GM21515 (cell line): Measurements from ENCODE around the gene SCARF2.

Experiments
- ATAC-seq: cut with Tn5 transposase; IDR thresholded peaks from one replicate; pipeline ENCODE4 v1.9.1; 2021; ENCODE audit not compliant: unreplicated experiment

Gene SCARF2

DNA sequence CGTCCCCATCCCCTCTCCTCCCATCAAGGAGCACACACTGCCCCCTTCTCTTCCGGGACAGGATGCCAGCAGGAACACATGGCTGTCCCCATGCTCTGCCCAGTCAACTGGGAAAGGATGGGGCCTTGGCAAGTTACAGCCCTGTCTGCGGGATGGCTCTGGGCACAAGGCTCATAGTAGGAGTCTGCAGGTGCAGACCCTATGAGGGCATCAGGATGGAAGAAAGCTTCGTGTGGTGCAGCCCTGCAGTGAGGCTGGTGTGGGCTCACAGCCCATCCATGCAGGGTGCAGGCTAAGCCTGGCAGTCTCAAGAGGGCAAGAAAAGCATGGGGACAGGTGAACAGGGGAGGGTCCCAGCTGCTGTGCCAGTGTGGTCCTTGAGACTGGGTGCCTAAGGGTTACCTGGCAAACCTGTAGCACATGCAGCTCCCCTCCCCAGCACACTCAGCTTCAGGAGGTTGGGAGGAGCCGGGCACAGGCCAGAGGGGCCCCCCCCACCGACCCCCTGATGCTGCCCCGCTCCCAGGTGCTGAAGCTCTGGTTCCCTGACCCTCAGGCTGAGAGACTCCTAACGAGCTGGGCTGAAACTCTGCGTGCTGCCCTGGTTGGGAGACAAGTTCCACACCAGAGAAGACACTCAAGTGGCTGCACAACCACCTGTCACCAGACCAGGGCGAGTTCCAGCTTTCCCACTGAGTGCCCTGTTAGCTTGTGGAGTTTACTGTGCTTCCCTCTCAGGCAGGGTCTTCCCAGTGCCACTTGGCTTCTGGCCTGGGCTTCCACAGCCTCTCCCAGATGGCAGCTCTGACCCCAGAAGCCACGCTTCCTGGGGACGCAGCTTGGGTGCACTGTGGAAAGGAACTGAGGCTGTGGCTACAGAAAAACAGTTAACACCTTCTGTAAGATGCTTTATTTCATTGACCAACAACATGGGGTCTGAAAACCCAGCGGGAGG is 3.3 kb upstream of the SCARF2 start:
- ATAC-seq: no peak

DNA sequence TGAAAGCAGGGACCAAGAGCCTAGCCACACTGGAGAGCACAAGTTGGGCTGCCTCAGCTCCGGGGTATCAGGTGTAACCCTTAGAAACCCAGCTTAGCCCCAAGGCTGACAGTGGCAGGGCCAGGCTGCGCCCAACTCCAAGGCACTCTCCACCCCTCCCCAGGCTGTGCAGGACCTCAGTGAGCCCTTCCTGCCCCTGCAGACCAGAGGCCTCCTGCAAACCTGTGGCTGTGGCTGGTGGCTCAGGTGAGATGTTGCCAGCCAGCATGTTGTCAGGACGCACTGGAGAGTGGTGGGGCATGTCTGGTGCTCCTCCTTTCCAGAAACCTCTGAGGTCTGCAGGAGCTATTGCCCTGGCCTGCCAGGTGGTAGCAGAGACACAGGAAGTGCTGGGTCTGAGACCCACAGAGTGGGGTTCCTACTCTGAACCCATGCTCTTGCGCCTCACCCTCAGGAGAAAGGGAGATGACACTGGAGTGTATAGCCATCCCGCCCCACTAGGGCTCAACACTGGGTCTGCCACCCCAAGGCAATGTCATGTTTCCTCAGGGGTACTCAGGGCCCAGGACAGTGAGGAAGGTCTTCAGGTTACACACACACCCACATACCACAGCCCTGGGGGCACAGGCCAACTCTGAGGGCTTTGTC is 2.4 kb upstream of the SCARF2 start:
- no peak for ATAC-seq

DNA sequence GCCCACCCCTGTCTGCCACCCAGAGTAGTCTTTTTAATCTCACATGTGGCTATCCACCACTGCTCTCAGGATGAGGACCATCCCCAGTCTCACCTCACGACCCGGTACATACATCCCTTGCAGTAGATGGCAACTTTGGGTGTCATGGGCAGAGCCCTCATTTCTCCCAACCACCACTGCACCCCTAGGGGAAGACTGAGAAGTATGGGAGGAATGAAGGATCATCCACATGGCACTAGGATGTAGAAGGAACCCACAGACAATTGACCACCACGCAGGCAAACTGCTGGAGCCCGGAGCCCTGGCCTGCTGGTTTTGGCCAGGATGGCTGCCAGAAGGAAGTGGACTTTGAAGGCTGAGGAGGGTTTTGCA is 1.9 kb upstream of the SCARF2 start:
- ATAC-seq: no peak

DNA sequence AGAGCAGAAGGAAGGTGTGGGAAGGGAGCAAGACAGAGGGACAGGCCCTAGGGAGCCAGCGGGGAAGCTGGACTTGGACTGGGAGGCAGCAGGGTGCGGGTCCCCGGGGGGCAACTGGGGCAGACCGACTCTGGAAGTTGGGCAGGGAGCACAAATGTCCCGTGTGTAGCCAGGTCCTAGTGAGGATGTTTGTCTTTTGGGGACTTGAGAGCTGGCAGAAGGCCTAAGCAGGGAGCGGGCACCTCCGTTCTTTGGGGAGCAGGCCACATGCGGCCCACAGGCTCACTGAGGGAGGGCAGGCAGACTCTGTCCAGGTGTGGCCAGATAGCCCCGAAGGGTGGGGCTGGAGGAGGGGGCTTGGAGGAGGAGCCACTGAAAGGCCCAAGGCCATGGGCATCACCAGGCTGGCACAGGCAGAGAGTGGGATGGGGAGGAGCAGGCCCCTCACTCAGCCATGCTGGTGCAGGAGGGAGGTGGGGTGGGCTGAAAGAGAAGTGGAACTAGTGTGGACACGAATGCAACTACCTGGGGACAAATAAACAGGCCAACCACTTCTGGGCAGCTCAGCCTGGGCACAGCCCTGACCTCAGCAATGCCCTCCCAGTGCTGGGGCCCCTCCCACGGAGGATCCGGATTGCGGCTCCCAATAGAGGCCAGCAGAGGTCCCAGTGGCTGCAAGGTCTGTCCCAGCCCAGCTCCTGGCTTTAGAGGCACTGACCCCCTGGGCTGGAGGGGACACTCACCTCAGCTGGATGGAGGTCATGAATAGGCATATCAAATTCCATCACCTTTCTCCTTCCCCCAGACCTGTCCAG is 1.3 kb upstream of the SCARF2 start:
- no peak for ATAC-seq

DNA sequence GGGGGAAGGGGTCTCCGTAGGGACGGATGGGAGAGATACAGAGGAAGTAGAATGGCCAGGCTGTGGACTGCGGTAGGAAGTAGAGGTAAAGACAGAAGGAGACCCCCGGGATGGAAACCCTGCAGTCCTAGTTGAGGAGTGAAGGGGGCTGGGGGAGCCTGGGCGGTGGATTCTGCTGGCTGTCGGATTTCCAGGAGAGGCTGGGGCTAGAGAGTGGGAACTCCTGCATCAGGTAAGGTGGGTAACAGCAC is 727 bp upstream of the SCARF2 start:
- ATAC-seq: no peak

DNA sequence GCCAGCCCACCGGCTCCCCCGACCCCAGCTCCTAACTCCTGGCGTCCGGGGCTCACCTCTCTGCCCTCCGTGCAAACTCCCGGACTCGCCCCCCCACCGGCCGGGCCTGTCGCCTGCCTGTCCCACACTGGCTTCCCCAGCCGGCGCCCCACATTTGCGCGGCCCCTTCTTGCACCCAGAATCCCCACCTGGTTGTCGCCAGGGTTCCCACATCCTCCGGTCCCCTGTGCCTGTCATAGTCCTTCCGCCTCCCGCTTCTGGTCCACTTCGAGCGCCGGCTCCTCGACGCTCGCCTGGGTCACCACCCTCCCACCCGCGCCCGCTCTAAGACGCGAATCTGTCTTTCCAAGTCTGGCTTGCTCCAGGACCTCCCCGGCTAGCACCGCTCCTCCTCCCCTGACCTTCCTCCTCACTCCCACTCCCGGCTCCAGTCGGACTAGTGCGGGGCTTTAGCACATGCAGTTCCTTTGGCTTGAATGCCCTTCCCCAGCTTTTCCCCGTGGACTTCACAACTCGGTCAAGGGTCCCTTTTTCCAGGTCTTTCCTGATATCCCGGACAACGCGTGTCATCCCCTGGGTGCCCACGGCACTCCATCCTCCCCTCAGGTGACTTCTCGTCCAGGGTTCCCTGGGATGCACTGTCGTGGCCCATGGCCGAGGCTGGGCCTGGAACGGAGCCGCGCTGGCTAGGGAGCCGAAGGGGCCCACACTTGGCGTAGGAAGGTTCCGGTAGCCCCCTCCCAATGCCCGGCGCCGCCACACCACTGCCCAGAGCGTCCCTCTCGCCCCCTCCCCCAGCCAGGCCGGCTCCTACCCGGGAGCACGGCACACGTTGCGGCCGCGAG is 635 bp downstream of the SCARF2 start:
- ATAC-seq: no peak

DNA sequence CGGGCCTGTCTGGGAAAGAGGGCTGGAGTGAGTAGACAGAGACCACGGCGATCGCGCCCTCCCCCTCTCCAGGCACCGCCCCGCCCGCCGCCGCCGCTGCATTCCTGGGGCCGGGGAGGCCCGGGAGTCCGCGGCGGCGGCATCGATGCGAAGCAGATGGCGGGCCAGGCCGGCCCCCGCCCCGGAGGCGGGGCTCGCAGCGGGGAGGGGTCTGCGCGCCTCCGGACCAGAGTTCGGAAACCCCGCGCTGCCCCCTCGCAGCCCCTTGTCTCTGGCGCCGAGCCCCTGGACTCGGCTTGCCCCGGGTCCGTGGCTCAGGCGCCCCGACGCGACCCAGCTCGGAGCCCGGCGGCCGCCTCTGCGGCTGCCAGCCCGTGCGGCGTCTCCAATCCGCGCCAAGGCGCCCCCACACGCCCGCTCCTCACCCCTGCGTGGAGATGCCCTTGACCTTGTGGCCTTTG is 1.3 kb downstream of the SCARF2 start:
- no peak for ATAC-seq

DNA sequence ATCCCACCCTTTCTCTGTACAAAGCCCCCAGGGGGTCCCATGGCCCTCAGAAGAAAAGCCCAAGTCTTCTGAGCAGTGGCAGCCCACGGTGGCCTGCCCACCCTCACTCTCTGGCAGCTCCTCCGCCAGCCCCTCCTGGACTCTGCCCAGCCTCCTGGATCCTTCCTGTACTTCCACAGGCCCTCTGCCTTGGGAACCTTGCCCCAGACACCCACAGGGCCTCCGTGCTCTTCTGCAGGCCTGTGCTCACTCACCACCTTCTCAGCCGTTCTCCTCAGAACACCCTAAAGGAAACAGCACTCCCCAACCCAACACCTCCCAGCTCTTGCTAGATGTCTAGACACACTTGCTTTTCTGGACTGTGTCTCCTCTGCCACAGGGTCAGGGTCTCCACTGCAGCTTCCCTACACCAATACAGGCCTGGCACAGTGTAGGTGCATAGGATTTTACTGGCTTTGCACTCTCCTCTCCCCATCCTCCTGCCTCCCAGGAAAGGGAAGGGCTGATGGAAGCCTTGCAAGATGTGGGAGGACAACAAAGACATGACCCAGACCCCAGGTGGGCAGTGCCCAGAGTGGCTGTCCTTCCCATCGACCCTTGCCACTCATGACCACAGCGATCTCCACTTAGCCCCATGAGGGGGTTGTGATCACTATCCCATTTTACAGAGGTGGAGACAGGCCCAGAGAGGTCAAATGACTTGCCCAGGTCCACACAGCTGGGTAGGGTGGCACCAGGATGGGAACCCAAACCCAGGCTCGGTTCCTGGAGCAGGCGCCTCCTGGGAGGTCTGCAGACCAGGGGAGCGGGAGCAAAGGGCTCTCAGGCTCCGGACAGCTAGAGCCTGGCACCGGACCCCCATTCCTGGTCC is 2.0 kb downstream of the SCARF2 start:
- ATAC-seq: no peak

DNA sequence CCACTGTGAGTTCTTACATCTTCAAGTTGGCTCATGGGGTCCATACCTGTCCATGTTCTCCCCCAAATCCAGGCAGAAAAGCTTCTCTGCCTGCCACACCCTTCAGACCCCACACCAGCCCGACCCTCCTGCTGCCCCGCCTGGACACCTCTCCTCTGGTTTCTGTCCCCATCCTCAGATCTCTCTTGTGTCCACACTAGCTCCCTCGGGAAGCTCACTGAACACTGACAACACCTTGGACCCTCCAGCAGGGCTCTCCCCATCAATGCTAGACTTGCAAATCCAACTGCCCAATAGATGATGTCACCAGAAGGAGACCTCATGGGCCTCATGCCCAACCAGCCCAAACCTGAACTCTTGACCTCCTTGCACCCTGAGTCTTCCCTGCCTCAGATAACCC is 2.9 kb downstream of the SCARF2 start:
- ATAC-seq: no peak

DNA sequence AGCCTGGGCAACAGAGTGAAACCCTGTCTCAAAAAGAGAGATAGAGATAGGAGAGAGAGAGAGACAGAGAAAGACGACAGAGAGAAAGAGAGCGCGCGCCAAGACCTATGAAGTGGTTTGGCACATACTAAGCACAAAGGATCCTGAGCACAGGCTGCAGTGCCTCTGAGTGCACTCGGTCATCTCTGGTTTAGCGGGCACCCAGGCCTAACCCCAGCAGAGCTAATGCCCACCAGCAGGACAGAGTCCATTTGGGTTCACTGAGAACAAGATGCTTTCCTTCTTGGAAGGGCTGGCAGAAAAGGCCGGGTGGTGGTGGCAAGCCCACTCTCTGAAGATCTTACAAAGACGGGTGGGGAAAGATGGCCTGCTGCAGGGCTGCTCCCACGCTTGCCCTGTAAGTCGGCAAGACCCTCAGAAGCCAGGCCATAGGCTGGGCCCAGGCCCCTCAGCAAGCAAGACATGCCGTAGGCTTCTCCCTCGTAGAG is 3.3 kb downstream of the SCARF2 start:
- ATAC-seq: no peak

DNA sequence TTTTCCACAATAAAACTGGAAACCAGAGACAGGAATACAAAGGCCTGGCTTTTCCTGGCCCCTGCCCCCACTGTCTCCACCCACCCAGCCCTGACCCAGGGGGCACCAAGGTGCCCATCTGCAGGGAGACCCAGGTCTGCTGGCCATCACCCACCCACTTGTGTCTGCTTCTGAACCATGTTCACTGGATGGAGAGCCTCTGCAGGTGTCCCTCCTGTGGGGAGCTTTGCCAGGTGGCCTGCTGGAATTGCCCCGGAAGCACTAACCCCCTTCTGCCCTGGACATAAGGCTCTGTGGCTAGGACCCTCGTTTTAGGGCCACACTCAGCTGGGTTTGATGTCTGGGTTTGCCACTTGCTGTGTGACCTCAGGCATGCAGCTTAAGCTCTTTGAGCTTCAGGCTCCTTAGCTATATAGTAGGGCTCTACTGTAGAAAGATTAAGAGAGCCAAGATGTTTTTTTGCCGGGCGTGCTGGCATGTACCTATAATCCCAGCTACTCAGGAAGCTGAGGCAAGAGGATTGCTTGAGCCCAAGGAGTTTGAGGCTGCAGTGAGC is 3.9 kb downstream of the SCARF2 start:
- ATAC-seq: no peak

DNA sequence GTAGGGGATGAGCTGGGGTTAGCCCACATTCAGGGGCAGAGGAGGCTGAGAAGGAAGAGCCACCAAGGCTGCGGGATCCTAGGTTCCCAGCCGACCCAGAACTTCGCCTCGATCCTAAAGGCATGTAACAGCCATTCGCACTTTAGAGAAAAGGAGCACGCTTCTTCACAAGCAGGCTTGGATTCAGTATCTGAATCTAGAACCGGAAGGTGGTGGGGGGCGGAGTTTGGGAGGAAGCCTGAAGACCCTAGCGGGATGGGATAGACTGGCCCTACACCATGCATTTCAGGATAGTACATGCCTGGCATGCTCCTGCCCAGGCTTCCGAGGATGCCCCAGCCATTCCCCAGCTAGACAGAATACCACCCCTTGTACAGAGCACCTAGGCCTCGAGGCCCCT is 4.4 kb downstream of the SCARF2 start:
- no peak for ATAC-seq

DNA sequence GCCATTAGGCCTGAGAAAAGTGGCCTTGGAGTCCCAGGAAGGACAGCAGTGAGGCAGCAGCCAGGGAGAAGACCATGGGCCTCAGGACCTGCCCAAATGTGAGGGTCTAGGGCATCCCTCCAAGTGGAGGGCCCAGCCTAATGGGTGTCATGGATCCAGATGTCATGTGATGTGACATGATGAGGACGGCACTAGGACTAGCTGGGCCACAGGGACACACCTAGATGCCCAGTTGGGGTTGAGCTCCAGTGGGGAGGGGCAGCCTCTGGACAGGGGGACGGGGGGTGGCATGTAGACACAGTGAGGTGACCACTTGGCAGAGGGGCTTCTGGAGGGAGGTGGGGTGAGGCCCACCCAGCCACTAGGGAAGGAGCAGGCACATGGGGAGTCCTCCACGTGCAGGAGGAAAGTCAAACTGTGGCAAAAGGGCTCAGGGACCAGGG is 5.4 kb downstream of the SCARF2 start:
- ATAC-seq: no peak

DNA sequence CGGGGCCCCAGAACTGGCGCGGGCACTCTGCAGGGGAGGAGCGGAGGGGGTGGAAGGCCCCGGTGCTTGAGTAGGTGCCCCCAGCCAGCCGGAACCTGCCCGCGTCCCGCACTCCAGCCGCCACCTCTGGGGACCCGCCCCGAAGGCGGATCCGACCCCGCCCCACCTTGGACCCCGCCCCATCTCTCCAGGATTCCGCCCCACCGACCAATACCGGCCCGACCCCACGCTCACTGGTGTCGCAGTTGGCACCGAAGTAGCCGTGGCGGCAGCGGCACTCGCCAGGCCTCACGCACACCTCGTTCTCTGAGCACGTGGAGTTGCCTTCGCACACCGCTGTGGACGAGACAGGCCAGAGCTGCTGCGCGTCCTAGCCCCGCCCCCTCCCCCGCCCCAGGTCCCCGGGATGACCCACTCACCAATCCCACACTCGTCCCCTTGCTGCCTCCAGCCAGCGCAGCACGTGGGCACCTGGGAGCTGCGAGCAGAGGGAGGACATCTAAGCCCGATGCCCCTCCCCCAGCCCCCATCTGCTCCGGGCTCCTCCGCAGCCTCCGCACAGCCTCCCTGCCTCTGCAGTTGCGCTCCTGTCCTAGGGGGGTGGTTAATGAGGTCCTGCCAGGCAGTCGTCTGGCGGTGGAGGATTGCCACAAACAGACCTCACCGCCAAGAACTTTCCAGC is 6.0 kb downstream of the SCARF2 start:
- no peak for ATAC-seq

DNA sequence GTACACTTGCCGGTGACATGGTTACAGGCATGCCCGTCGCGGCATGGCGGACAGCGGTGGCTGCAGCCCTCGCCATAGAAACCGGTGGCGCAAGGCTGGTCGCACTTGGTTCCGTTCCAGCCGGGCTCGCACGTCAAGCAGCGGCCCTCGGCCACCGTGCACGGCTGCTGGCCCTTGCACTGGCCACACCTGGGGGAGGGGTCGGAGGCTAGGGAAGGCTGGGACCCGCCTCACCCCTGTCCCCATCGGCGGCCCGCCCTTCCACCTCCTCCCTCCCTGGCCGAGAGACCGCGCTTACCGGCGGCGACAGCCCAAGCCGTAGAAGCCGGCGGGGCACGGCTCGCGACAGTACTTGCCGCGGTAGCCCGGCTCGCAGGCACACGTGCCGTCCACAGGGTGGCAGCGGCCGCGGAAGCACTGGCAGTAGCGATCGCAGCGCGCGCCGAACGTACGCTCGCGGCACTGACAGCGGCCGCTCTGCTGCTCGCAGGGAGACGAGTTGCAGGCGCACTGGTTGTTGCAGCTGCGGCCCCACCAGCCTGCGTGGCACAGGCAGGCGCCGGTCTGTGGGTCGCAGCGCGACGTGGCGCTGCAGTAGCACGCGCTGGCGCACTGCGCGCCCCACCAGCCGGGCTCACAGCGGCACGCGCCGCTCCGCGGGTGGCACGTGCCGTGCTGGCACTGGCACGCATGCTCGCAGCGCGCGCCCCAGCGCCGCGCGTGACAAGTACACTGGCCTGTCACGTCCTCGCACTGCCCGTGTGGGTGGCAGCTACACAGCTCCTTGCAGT is 6.7 kb downstream of the SCARF2 start:
- ATAC-seq: no peak

DNA sequence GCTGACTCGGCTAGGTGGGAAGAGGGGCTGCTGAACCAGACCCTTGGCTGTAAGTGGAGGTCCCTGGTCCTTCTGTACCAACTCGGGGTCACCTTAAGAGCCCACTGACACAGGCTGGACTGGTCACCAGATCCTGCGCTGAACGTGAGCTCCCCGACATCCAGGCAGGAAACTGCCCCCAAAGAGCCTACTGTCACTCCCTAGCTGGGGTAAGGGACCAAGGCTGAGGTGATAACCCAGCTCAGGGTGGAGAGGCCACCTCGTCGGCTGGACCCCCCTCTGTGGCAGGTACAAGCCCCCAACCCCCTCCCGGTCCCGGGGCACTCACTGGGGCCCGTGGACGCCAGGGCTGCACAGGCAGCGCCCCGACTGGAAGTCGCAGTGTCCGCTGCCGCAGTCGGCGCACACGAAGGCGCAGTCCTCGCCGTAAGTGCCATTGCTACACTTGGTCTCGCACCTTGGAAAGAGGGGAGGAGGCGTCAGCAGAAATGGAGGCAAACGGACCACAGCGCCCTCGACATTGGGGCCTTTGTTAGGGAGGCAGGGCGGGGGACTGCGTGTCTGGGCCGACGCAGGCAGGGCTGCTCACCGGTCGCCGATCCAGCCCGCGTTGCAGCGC is 7.4 kb downstream of the SCARF2 start:
- ATAC-seq: no peak

DNA sequence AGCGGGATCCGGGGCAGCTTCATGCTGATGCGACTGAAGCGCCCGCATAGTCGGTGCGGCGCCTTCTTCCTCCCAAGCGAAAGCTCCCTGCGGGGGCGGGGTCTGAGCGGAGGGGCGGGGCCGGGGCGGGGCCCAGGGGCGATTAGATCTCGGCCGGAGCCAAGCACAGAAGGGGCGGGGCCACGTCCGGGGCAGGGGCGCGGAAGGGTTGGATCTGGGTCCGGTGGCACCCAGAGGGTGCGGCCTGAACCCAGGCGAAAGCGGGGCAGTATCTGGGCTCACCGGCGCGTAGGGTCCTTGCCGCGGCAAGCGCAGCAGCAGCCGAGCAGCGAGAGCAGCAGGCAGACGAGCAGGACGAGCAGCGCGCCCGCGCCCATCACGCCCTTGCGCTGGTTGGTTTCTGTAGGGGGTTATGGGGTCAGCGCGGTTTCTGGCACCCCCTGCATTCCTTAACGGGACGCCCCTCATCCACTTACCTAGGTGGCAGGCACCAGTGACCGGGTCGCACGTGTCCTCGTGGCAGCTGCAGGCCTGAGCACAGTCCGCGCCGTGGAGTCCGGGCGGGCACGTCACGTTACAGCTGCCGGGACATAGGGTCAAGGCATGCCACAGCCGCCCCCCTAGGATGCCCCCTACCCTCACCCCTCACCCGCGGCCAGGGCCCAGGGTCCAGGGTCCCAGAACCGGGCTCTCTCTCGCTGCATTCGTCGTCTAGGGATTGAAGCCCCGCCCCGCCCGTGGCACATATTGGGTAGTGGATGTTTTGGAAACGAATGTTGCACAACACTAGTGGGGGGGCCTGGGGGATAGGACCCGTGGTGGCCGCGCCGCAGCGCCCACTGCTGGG is 8.1 kb downstream of the SCARF2 start:
- ATAC-seq: no peak
